ENCODE data around the gene RNF25. TPM values are rescaled to one million over a fixed set of nuclear protein-coding genes. Genes with fewer than 3 reads are reported as not detected.

The RNF25 gene
- total RNA-seq, 1 donor from 2014 or later: 21.6 TPM

GRCh38 chr2:218642121-218642656 is 29.6 kb downstream of the RNF25 start:
- DNase-seq (ENCODE audit: low spot score): no peak
- Mint-ChIP-seq H3K9me3 (no peaks in the 10 kb centered on the region), H3K36me3 (ENCODE audit: low read depth) (peaks cover 66% of the 10 kb centered on the region), H3K4me3 (ENCODE audit: low read depth) (no peak overlapping the region), H3K27ac (no peak overlapping the region), H3K27me3 (ENCODE audit: low read depth) (no peaks in the 10 kb centered on the region), H3K4me1 (ENCODE audit: low read depth) (no peaks in the 10 kb centered on the region)
- intact Hi-C loops (cut with micrococcal nuclease): no loop called here

- intact Hi-C loops (cut with micrococcal nuclease): no loop called here
- H3K27ac Mint-ChIP-seq: no peak overlapping the region
- H3K27me3 Mint-ChIP-seq (ENCODE audit: low read depth): no peaks in the 10 kb centered on the region
- no peaks in the 10 kb centered on the region for H3K9me3 Mint-ChIP-seq
- H3K36me3 Mint-ChIP-seq (ENCODE audit: low read depth): peaks cover 71% of the 10 kb centered on the region
- no peak for DNase-seq (ENCODE audit: low spot score)
- H3K4me1 Mint-ChIP-seq (ENCODE audit: low read depth): no peaks in the 10 kb centered on the region
- H3K4me3 Mint-ChIP-seq (ENCODE audit: low read depth): no peak overlapping the region
Measured at GRCh38 chr2:218638372-218638771, 33.4 kb downstream of the RNF25 start.

GRCh38 chr2:218635719-218636118 is 36.1 kb downstream of the RNF25 start:
- DNase-seq (ENCODE audit: low spot score): no peak
- no peaks in the 10 kb centered on the region for H3K9me3 Mint-ChIP-seq
- peaks cover 58% of the 10 kb centered on the region for H3K36me3 Mint-ChIP-seq (ENCODE audit: low read depth)
- intact Hi-C loops (cut with micrococcal nuclease): no loop called here
- no peaks in the 10 kb centered on the region for H3K4me1 Mint-ChIP-seq (ENCODE audit: low read depth)
- H3K4me3 Mint-ChIP-seq (ENCODE audit: low read depth): no peak overlapping the region
- no peak overlapping the region for H3K27ac Mint-ChIP-seq
- no peaks in the 10 kb centered on the region for H3K27me3 Mint-ChIP-seq (ENCODE audit: low read depth)

- Mint-ChIP-seq H3K36me3 (ENCODE audit: low read depth) (peaks cover 26% of the 10 kb centered on the region), H3K27ac (no peak overlapping the region), H3K4me3 (ENCODE audit: low read depth) (no peak overlapping the region), H3K27me3 (ENCODE audit: low read depth) (no peaks in the 10 kb centered on the region), H3K4me1 (ENCODE audit: low read depth) (no peaks in the 10 kb centered on the region), H3K9me3 (no peaks in the 10 kb centered on the region)
- intact Hi-C loops (cut with micrococcal nuclease): no loop called here
- no peak for DNase-seq (ENCODE audit: low spot score)
Measured at GRCh38 chr2:218631837-218632236, 40.0 kb downstream of the RNF25 start.

GRCh38 chr2:218627939-218628338 is 43.9 kb downstream of the RNF25 start:
- Mint-ChIP-seq H3K9me3 (no peaks in the 10 kb centered on the region), H3K4me3 (ENCODE audit: low read depth) (no peak overlapping the region), H3K27me3 (ENCODE audit: low read depth) (no peaks in the 10 kb centered on the region), H3K36me3 (ENCODE audit: low read depth) (no peaks in the 10 kb centered on the region), H3K4me1 (ENCODE audit: low read depth) (no peaks in the 10 kb centered on the region), H3K27ac (no peak overlapping the region)
- DNase-seq (ENCODE audit: low spot score): no peak
- intact Hi-C loops (cut with micrococcal nuclease): no loop called here

GRCh38 chr2:218626369-218626768 is 45.4 kb downstream of the RNF25 start:
- DNase-seq (ENCODE audit: low spot score): no peak
- intact Hi-C loops (cut with micrococcal nuclease): no loop called here
- no peak overlapping the region for H3K4me3 Mint-ChIP-seq (ENCODE audit: low read depth)
- H3K9me3 Mint-ChIP-seq: no peaks in the 10 kb centered on the region
- H3K27ac Mint-ChIP-seq: no peak overlapping the region
- H3K36me3 Mint-ChIP-seq (ENCODE audit: low read depth): no peaks in the 10 kb centered on the region
- no peaks in the 10 kb centered on the region for H3K4me1 Mint-ChIP-seq (ENCODE audit: low read depth)
- no peaks in the 10 kb centered on the region for H3K27me3 Mint-ChIP-seq (ENCODE audit: low read depth)

GRCh38 chr2:218623366-218623705 is 48.5 kb downstream of the RNF25 start:
- no peaks in the 10 kb centered on the region for H3K4me1 Mint-ChIP-seq (ENCODE audit: low read depth)
- H3K36me3 Mint-ChIP-seq (ENCODE audit: low read depth): no peaks in the 10 kb centered on the region
- H3K9me3 Mint-ChIP-seq: no peaks in the 10 kb centered on the region
- intact Hi-C loops (cut with micrococcal nuclease): no loop called here
- H3K4me3 Mint-ChIP-seq (ENCODE audit: low read depth): no peak overlapping the region
- no peak overlapping the region for H3K27ac Mint-ChIP-seq
- no peaks in the 10 kb centered on the region for H3K27me3 Mint-ChIP-seq (ENCODE audit: low read depth)
- no peak for DNase-seq (ENCODE audit: low spot score)

GRCh38 chr2:218622606-218623365 is 49.0 kb downstream of the RNF25 start:
- Mint-ChIP-seq H3K36me3 (ENCODE audit: low read depth) (no peaks in the 10 kb centered on the region), H3K27ac (no peak overlapping the region), H3K4me1 (ENCODE audit: low read depth) (no peaks in the 10 kb centered on the region), H3K4me3 (ENCODE audit: low read depth) (no peak overlapping the region), H3K9me3 (no peaks in the 10 kb centered on the region), H3K27me3 (ENCODE audit: low read depth) (no peaks in the 10 kb centered on the region)
- DNase-seq (ENCODE audit: low spot score): no peak
- intact Hi-C loops (cut with micrococcal nuclease): no loop called here

GRCh38 chr2:218621007-218621406 is 50.8 kb downstream of the RNF25 start:
- no peak overlapping the region for H3K27ac Mint-ChIP-seq
- intact Hi-C loops (cut with micrococcal nuclease): no loop called here

GRCh38 chr2:218618102-218618860 is 53.5 kb downstream of the RNF25 start:
- Mint-ChIP-seq H3K4me3 (ENCODE audit: low read depth) (no peak overlapping the region), H3K27me3 (ENCODE audit: low read depth) (no peaks in the 10 kb centered on the region), H3K4me1 (ENCODE audit: low read depth) (no peaks in the 10 kb centered on the region), H3K36me3 (ENCODE audit: low read depth) (no peaks in the 10 kb centered on the region), H3K9me3 (no peaks in the 10 kb centered on the region), H3K27ac (no peak overlapping the region)
- DNase-seq (ENCODE audit: low spot score): no peak
- intact Hi-C loops (cut with micrococcal nuclease): no loop called here

More at GRCh38 chr2:218621007-218621406, 50.8 kb downstream of the RNF25 start:
- H3K4me1 Mint-ChIP-seq (ENCODE audit: low read depth): no peaks in the 10 kb centered on the region
- DNase-seq (ENCODE audit: low spot score): no peak
- H3K4me3 Mint-ChIP-seq (ENCODE audit: low read depth): no peak overlapping the region
- no peaks in the 10 kb centered on the region for H3K9me3 Mint-ChIP-seq
- no peaks in the 10 kb centered on the region for H3K27me3 Mint-ChIP-seq (ENCODE audit: low read depth)
- H3K36me3 Mint-ChIP-seq (ENCODE audit: low read depth): no peaks in the 10 kb centered on the region

- Mint-ChIP-seq H3K27me3 (ENCODE audit: low read depth) (no peaks in the 10 kb centered on the region), H3K4me1 (ENCODE audit: low read depth) (no peaks in the 10 kb centered on the region), H3K4me3 (ENCODE audit: low read depth) (no peak overlapping the region), H3K9me3 (no peaks in the 10 kb centered on the region), H3K27ac (no peak overlapping the region), H3K36me3 (ENCODE audit: low read depth) (no peaks in the 10 kb centered on the region)
- intact Hi-C loops (cut with micrococcal nuclease): no loop called here
- no peak for DNase-seq (ENCODE audit: low spot score)
Measured at GRCh38 chr2:218615868-218616315, 55.9 kb downstream of the RNF25 start.
